HCT116 (cell line): Measurements from ENCODE around the gene PRPF8. TPM values are rescaled to one million over a fixed set of nuclear protein-coding genes. Genes with fewer than 3 reads are reported as not detected.

Source experiments
- ATAC-seq: fragments of 200-7000 bp; cut with Tn5 transposase; 2 replicates; pipeline ENCODE4 v1.9.1; 2020; ENCODE audit warnings: mild to moderate bottlenecking, moderate library complexity
- BruUV-seq: library from RNA; stranded (reverse); fragments of 400-500 nt; replicated peaks from 2 replicates; lab custom pipeline; 2021; lab: Mats Ljungman, UMichigan
- CTCF ChIA-PET: fragments of 300-600 bp; sonication (Branson Sonifier 250); formaldehyde crosslinking; loops from one replicate; lab custom pipeline; 2021; ENCODE audit warnings: antibody characterized with exemption; lab: Charles Lee
- POLR2A ChIA-PET: fragments of 300-600, 350-600 bp; sonication (Branson Sonifier 250); formaldehyde crosslinking; loops from one replicate; lab custom pipeline; 2021; ENCODE audit warnings: antibody characterized with exemption; lab: Charles Lee
- RAD21 ChIA-PET, 2 experiments: fragments of 300-600 bp; sonication (Branson Sonifier 250); formaldehyde crosslinking; loops; one replicate each; lab custom pipeline; 2023; ENCODE audit warnings: low total read pairs in 2 of 2; ENCODE audit not compliant: uncharacterized antibody in 2 of 2, unreplicated experiment in 2 of 2, low non-redundant PET in 1 of 2; lab: Charles Lee
- DNase-seq: peaks from one replicate; pipeline ENCODE4 v3.0.0-alpha.2; 2010; ENCODE audit warnings: low read depth, low spot score
- H2AFZ ChIP-seq: fragments of 200-600 bp; shearing (Covaris generic), sonication (generic); 2 replicates; pipeline ENCODE4 v1.6.1; 2017; ENCODE audit warnings: low read depth, mixed run types, mixed read lengths, antibody characterized with exemption, low read length; ENCODE audit not compliant: poor library complexity, severe bottlenecking
- H3K27ac ChIP-seq: 2 replicates; pipeline ENCODE4 v1.5.1; 2012; ENCODE audit warnings: low read depth, low read length
- H3K27me3 ChIP-seq: fragments of 200-600 bp; sonication (generic); 2 replicates; pipeline ENCODE4 v1.6.1; 2016; ENCODE audit warnings: mixed run types, low read length, mixed read lengths; ENCODE audit not compliant: insufficient read depth
- H3K36me3 ChIP-seq, 2 experiments: fragments of 200-500 bp in 1 of 2; fragments of 200-600 bp in 1 of 2; sonication (Bioruptor generic) in 1 of 2; sonication (generic) in 1 of 2; 2 replicates each; pipeline versions ENCODE4 v1.5.1 to v1.6.1; 2014 to 2016; ENCODE audit warnings: low read length in 2 of 2, inconsistent platforms in 1 of 2, mixed read lengths in 1 of 2, mixed run types in 1 of 2; ENCODE audit not compliant: insufficient read depth in 2 of 2, control insufficient read depth in 1 of 2
- H3K4me1 ChIP-seq, 2 experiments: fragments of 200-600 bp in 1 of 2; sonication (generic) in 1 of 2; 2 replicates each; pipeline versions ENCODE4 v1.5.1 to v1.6.1; 2012 to 2017; ENCODE audit warnings: low read length in 2 of 2, inconsistent platforms in 1 of 2, mild to moderate bottlenecking in 1 of 2, mixed read lengths in 1 of 2, mixed run types in 1 of 2, moderate library complexity in 1 of 2; ENCODE audit not compliant: insufficient read depth in 2 of 2, control insufficient read depth in 1 of 2
- H3K4me2 ChIP-seq: fragments of 200-600 bp; sonication (generic); 2 replicates; pipeline ENCODE4 v1.6.1; 2017; ENCODE audit warnings: mixed run types, low read length, mixed read lengths
- H3K4me3 ChIP-seq, 2 experiments: fragments of 200-600 bp in 1 of 2; sonication (generic) in 1 of 2; replicated peaks in 1 of 2; 2 replicates each; pipeline ENCODE4 v1.5.1; 2011 to 2016; ENCODE audit warnings: low read length in 2 of 2, control low read depth in 1 of 2, low read depth in 1 of 2, mild to moderate bottlenecking in 1 of 2, mixed read lengths in 1 of 2, mixed run types in 1 of 2
- H3K79me2 ChIP-seq: fragments of 200-600 bp; sonication (generic); 2 replicates; pipeline ENCODE4 v1.6.1; 2017; ENCODE audit warnings: mild to moderate bottlenecking, mixed run types, low read length, moderate library complexity, mixed read lengths; ENCODE audit not compliant: insufficient read depth
- H3K9ac ChIP-seq: fragments of 200-600 bp; sonication (generic); 2 replicates; pipeline ENCODE4 v1.6.1; 2016; ENCODE audit warnings: low read length, mixed read lengths
- H3K9me2 ChIP-seq: fragments of 200-600 bp; sonication (generic), shearing (Covaris generic); 2 replicates; pipeline ENCODE4 v1.6.1; 2017; ENCODE audit warnings: mixed run types, mild to moderate bottlenecking, moderate library complexity; ENCODE audit not compliant: insufficient read depth
- H3K9me3 ChIP-seq, 2 experiments: fragments of 200-500 bp in 1 of 2; fragments of 200-600 bp in 1 of 2; sonication (Bioruptor generic) in 1 of 2; sonication (generic) in 1 of 2; 2 replicates each; pipeline ENCODE4 v1.6.1; 2014 to 2017; ENCODE audit warnings: low read length in 2 of 2, mixed read lengths in 2 of 2, inconsistent platforms in 1 of 2, low read depth in 1 of 2, mild to moderate bottlenecking in 1 of 2, mixed run types in 1 of 2, moderate library complexity in 1 of 2; ENCODE audit not compliant: control insufficient read depth in 1 of 2, insufficient read depth in 1 of 2
- H4K20me1 ChIP-seq: fragments of 200-600 bp; sonication (generic), shearing (Covaris generic); 2 replicates; pipeline ENCODE4 v1.6.1; 2017; ENCODE audit warnings: mixed run types, mild to moderate bottlenecking, moderate library complexity; ENCODE audit not compliant: insufficient read depth
- ATF3 ChIP-seq: IDR thresholded peaks from 2 replicates; pipeline ENCODE4 v1.6.1; 2012
- CBX3 ChIP-seq: IDR thresholded peaks from 2 replicates; pipeline ENCODE4 v1.6.1; 2012; ENCODE audit warnings: low read depth
- CEBPB ChIP-seq: IDR thresholded peaks from 2 replicates; pipeline ENCODE4 v1.6.1; 2012; ENCODE audit warnings: low read depth
- CTCF ChIP-seq, 3 experiments: fragments of 200-600 bp in 1 of 3; sonication (generic) in 1 of 3; IDR thresholded peaks in 2 of 3; conservative IDR thresholded peaks in 1 of 3; 2 replicates each; pipeline ENCODE4 v1.5.1; 2012 to 2017; ENCODE audit warnings: low read depth in 2 of 3, low read length in 2 of 3, antibody characterized with exemption in 1 of 3, borderline replicate concordance in 1 of 3, control low read depth in 1 of 3, mild to moderate bottlenecking in 1 of 3, mixed read lengths in 1 of 3, mixed run types in 1 of 3, moderate library complexity in 1 of 3; ENCODE audit not compliant: insufficient read depth in 1 of 3
- ELF1 ChIP-seq: IDR thresholded peaks from 2 replicates; pipeline ENCODE4 v1.6.1; 2012; ENCODE audit warnings: low read depth, borderline replicate concordance
- EZH2 ChIP-seq: fragments of 200-600 bp; sonication (generic); IDR thresholded peaks from 2 replicates; pipeline ENCODE4 v1.6.1; 2017; ENCODE audit warnings: antibody characterized with exemption, mixed run types
- EZH2phosphoT487 ChIP-seq: fragments of 200-600 bp; IDR thresholded peaks from 2 replicates; pipeline ENCODE4 v1.6.1; 2018; ENCODE audit warnings: antibody characterized with exemption, borderline replicate concordance
- FOSL1 ChIP-seq: IDR thresholded peaks from 2 replicates; pipeline ENCODE4 v1.6.1; 2012; ENCODE audit warnings: low read depth
- POLR2A ChIP-seq: IDR thresholded peaks from 2 replicates; pipeline ENCODE4 v1.7.0; 2011; ENCODE audit warnings: borderline replicate concordance; ENCODE audit not compliant: insufficient read depth, insufficient read length; ENCODE audit errors: extremely low read depth
- POLR2AphosphoS5 ChIP-seq: IDR thresholded peaks from 2 replicates; pipeline ENCODE4 v1.6.1; 2011; ENCODE audit warnings: mild to moderate bottlenecking, low read depth, low read length, moderate library complexity
- RAD21 ChIP-seq: IDR thresholded peaks from 2 replicates; pipeline ENCODE4 v1.6.1; 2012; ENCODE audit warnings: low read depth, mild to moderate bottlenecking
- REST ChIP-seq: IDR thresholded peaks from 2 replicates; pipeline ENCODE4 v1.6.1; 2012; ENCODE audit warnings: low read depth
- SIN3A ChIP-seq: IDR thresholded peaks from 2 replicates; pipeline ENCODE4 v1.6.1; 2012; ENCODE audit warnings: low read depth
- SP1 ChIP-seq: IDR thresholded peaks from 2 replicates; pipeline ENCODE4 v1.6.1; 2012; ENCODE audit warnings: low read depth
- SRF ChIP-seq: IDR thresholded peaks from 2 replicates; pipeline ENCODE4 v1.6.1; 2012; ENCODE audit warnings: low read depth
- TCF7L2 ChIP-seq: IDR thresholded peaks from 2 replicates; pipeline ENCODE4 v1.7.0; 2011; ENCODE audit warnings: borderline replicate concordance, inconsistent platforms; ENCODE audit not compliant: insufficient read depth, insufficient read length; ENCODE audit errors: extremely low read depth
- YY1 ChIP-seq: IDR thresholded peaks from 2 replicates; pipeline ENCODE4 v1.6.1; 2011; ENCODE audit warnings: low read length, low read depth, moderate library complexity, mild to moderate bottlenecking; ENCODE audit not compliant: insufficient replicate concordance; ENCODE audit errors: extremely low read depth
- ZBTB33 ChIP-seq: IDR thresholded peaks from 2 replicates; pipeline ENCODE4 v1.6.1; 2011; ENCODE audit warnings: mild to moderate bottlenecking, low read length, moderate library complexity; ENCODE audit not compliant: insufficient replicate concordance; ENCODE audit errors: extremely low read depth
- ZFX ChIP-seq: fragments of 450-650 bp; IDR thresholded peaks from 2 replicates; pipeline ENCODE4 v1.6.1; 2017
- intact Hi-C: fragments of 100-400 bp; cut with micrococcal nuclease; formaldehyde crosslinking; loops from 2 replicates; pipeline ENCODE4 v1.10.0; 2022
- total RNA-seq: library from RNA; stranded (reverse); gene quantifications from one replicate; pipeline ENCODE4 v1.2.1, GENCODE V29; 2021; ENCODE audit not compliant: unreplicated experiment

PRPF8 gene
- total RNA-seq, 1 experiment from 2014 or later, result 386 TPM

- Histone ChIP-seq H3K4me1 (peaks cover 22 to 39% of the 10 kb centered on the region in 2 experiments), H3K9ac (peak overlapping the region; percentile 65), H2AFZ (no peak overlapping the region), H3K36me3 (no peaks in the 10 kb centered on the region), H3K4me3 (peak overlapping the region; percentile 33 to 61), H3K27me3 (no peaks in the 10 kb centered on the region), H3K9me2 (no peaks in the 10 kb centered on the region), H3K4me2 (peak overlapping the region; percentile 93), H3K27ac (peak overlapping the region; percentile 73; the same call in 1 of the 2 replicates), H3K9me3 (no peaks in the 10 kb centered on the region), H3K79me2 (no peaks in the 10 kb centered on the region), H4K20me1 (no peaks in the 10 kb centered on the region)
- ATAC-seq (peak; percentile 80), DNase-seq (peak; percentile 62)
- ChIA-PET RAD21 (no interaction called here), CTCF (interaction anchor here (0.6 to 1.2 kb wide), 3 partner anchors 13 to 69 kb away, joined by 3 to 5 read pairs (median 3); no protein-coding TSS in a partner anchor), POLR2A (interaction anchor here (1.4 kb wide), 1 partner anchor 15 kb away, joined by 5 read pairs; the partner anchor contains the start of gene SLC43A2)
- intact Hi-C loops, result no loop called here
- BruUV-seq, result no TSS peak
- TF ChIP-seq RAD21, result no peak
- no peak for TF ChIP-seq CEBPB
- TF ChIP-seq EZH2, result no peak
- no peak for TF ChIP-seq CBX3
- no peak for TF ChIP-seq EZH2phosphoT487
- TF ChIP-seq CTCF (IDR thresholded peaks at IDR 0.05 in 2 of 3, conservative IDR thresholded peaks at IDR 0.05 in 1 of 3; ENCODE audit: borderline replicate concordance in 1 of 3, insufficient read depth in 1 of 3, low read depth in 2 of 3, low read length in 2 of 3), result peak; percentile 32 to 40 (median 36); a peak in 4 of 6 replicates
- TF ChIP-seq ELF1, result no peak
- TF ChIP-seq POLR2AphosphoS5, result peak; percentile 71
- no peak; the same call in 1 of the 2 replicates for TF ChIP-seq SIN3A
- TF ChIP-seq POLR2A, result peak; percentile 39
- no peak for TF ChIP-seq ATF3
- no peak for TF ChIP-seq ZBTB33
- no peak for TF ChIP-seq YY1
- TF ChIP-seq ZFX, result peak; percentile 67; the same call in 1 of the 2 replicates
- no peak for TF ChIP-seq FOSL1
- TF ChIP-seq SP1, result no peak; the same call in 1 of the 2 replicates
- TF ChIP-seq SRF, result no peak
- no peak for TF ChIP-seq TCF7L2
- no peak for TF ChIP-seq REST
These were observed 41.2 kb downstream of the PRPF8 start for GRCh38 chr17:1643293-1643998.
